GM19438 (cell line): ENCODE data around the gene OR6A2.

Experiments used
- ATAC-seq: cut with Tn5 transposase; IDR thresholded peaks from one replicate; pipeline ENCODE4 v1.9.1; 2021; ENCODE audit warnings: low read depth; ENCODE audit not compliant: unreplicated experiment

The OR6A2 gene

GRCh38 chr11:6757373-6757967, 42.0 kb downstream of the OR6A2 start:
- peak; percentile 80 for ATAC-seq

GRCh38 chr11:6755953-6756347, 43.5 kb downstream of the OR6A2 start:
- no peak for ATAC-seq

GRCh38 chr11:6755303-6755952, 44.1 kb downstream of the OR6A2 start:
- no peak for ATAC-seq

GRCh38 chr11:6747097-6747668, 52.3 kb downstream of the OR6A2 start:
- no peak for ATAC-seq

GRCh38 chr11:6746626-6747025, 52.9 kb downstream of the OR6A2 start:
- no peak for ATAC-seq

- peak; percentile 89 for ATAC-seq
Observed at GRCh38 chr11:6746086-6746618, 53.3 kb downstream of the OR6A2 start.

- ATAC-seq = peak; percentile 61
Observed at GRCh38 chr11:6745465-6746015, 53.9 kb downstream of the OR6A2 start.

GRCh38 chr11:6745018-6745417, 54.5 kb downstream of the OR6A2 start:
- ATAC-seq = no peak

- ATAC-seq = no peak
Observed at GRCh38 chr11:6742260-6742659, 57.2 kb downstream of the OR6A2 start.
